Measurements from ENCODE around the gene CHST8. TPM values are rescaled to one million over a fixed set of nuclear protein-coding genes. Genes with fewer than 3 reads are reported as not detected.

Gene CHST8
- polyA plus RNA-seq, 3 donors = not detected

GRCh38 chr19:33697766-33698165 is 76.0 kb downstream of the CHST8 start:
- Histone ChIP-seq H3K36me3 (replicated peaks in 1 of 2; ENCODE audit: control insufficient read depth in 1 of 2, insufficient read depth in 2 of 2, low read length in 2 of 2) (no peaks in the 10 kb centered on the region), H4K20me1 (ENCODE audit: insufficient read depth, low read length) (no peaks in the 10 kb centered on the region), H3K79me2 (ENCODE audit: insufficient read depth, low read length) (no peaks in the 10 kb centered on the region), H3K4me1 (ENCODE audit: control insufficient read depth in 1 of 2, insufficient read depth in 2 of 2, low read length in 2 of 2) (no peaks in the 10 kb centered on the region), H2AFZ (ENCODE audit: insufficient read depth, low read depth, low read length, poor library complexity, severe bottlenecking) (no peak overlapping the region), H3K4me2 (replicated peaks; ENCODE audit: extremely low read depth, low read length, poor library complexity, severe bottlenecking) (no peak overlapping the region), H3K27ac (ENCODE audit: low read depth in 1 of 2, low read length in 2 of 2) (no peak overlapping the region), H3K9me3 (replicated peaks in 1 of 2; ENCODE audit: control insufficient read depth in 1 of 2, insufficient read depth in 1 of 2, low read length in 2 of 2) (no peaks in the 10 kb centered on the region), H3K4me3 (replicated peaks in 1 of 3; ENCODE audit: low read depth in 2 of 3, low read length in 3 of 3) (no peak overlapping the region), H3K27me3 (ENCODE audit: control insufficient read depth in 2 of 2, insufficient read depth in 2 of 2, low read length in 2 of 2) (no peaks in the 10 kb centered on the region), H3K9ac (ENCODE audit: insufficient read depth, low read length, poor library complexity, severe bottlenecking) (no peak overlapping the region)
- DNase-seq = no peak
- WGBS (ENCODE audit: insufficient coverage) = 76% methylated on average over 5 of the region's 9 CpGs
- Mint-ChIP-seq H3K9me3 (peaks cover 0 to 1% (median 0%) of the 10 kb centered on the region in 7 donors), H3K27me3 (ENCODE audit: low read depth in 3 of 3) (peaks cover 0 to 2% (median 0%) of the 10 kb centered on the region in 3 donors), H3K36me3 (no peaks in the 10 kb centered on the region), H3K27ac (no peak overlapping the region), H3K4me3 (no peak overlapping the region), H3K4me1 (no peaks in the 10 kb centered on the region)
- TF ChIP-seq CTCF (IDR thresholded peaks at IDR 0.05) = no peak
- intact Hi-C loops (cut with micrococcal nuclease) = no loop called here

- Mint-ChIP-seq H3K4me1 (no peaks in the 10 kb centered on the region), H3K9me3 (peaks cover 0 to 1% (median 0%) of the 10 kb centered on the region in 7 donors), H3K27me3 (ENCODE audit: low read depth in 3 of 3) (peaks cover 0 to 2% (median 0%) of the 10 kb centered on the region in 3 donors), H3K4me3 (no peak overlapping the region), H3K27ac (no peak overlapping the region), H3K36me3 (no peaks in the 10 kb centered on the region)
- WGBS (ENCODE audit: insufficient coverage) = 77% methylated on average over 6 of the region's 14 CpGs
- intact Hi-C loops (cut with micrococcal nuclease) = no loop called here
- no peaks in the 10 kb centered on the region for H4K20me1 ChIP-seq (ENCODE audit: insufficient read depth, low read length)
- H3K4me3 ChIP-seq (replicated peaks in 1 of 3; ENCODE audit: low read depth in 2 of 3, low read length in 3 of 3) = no peak overlapping the region
- no peak for DNase-seq
- H3K27ac ChIP-seq (ENCODE audit: low read depth in 1 of 2, low read length in 2 of 2) = no peak overlapping the region
- no peaks in the 10 kb centered on the region for H3K9me3 ChIP-seq (replicated peaks in 1 of 2; ENCODE audit: control insufficient read depth in 1 of 2, insufficient read depth in 1 of 2, low read length in 2 of 2)
- no peak overlapping the region for H2AFZ ChIP-seq (ENCODE audit: insufficient read depth, low read depth, low read length, poor library complexity, severe bottlenecking)
- no peak overlapping the region for H3K9ac ChIP-seq (ENCODE audit: insufficient read depth, low read length, poor library complexity, severe bottlenecking)
- no peaks in the 10 kb centered on the region for H3K79me2 ChIP-seq (ENCODE audit: insufficient read depth, low read length)
- H3K36me3 ChIP-seq (replicated peaks in 1 of 2; ENCODE audit: control insufficient read depth in 1 of 2, insufficient read depth in 2 of 2, low read length in 2 of 2) = no peaks in the 10 kb centered on the region
- no peaks in the 10 kb centered on the region for H3K27me3 ChIP-seq (ENCODE audit: control insufficient read depth in 2 of 2, insufficient read depth in 2 of 2, low read length in 2 of 2)
- no peaks in the 10 kb centered on the region for H3K4me1 ChIP-seq (ENCODE audit: control insufficient read depth in 1 of 2, insufficient read depth in 2 of 2, low read length in 2 of 2)
- H3K4me2 ChIP-seq (replicated peaks; ENCODE audit: extremely low read depth, low read length, poor library complexity, severe bottlenecking) = no peak overlapping the region
- no peak for TF ChIP-seq CTCF (IDR thresholded peaks at IDR 0.05)
Measured at GRCh38 chr19:33698576-33699435, 77.1 kb downstream of the CHST8 start.

Measured in CD14-positive monocyte (primary cell).